HepG2 (cell line): ENCODE measurements around the gene TASL.

Source experiments
- ATF3 ChIP-seq: sonication (generic); formaldehyde crosslinking; IDR thresholded peaks from 2 replicates; pipeline ENCODE4 v1.4.0; 2020; ENCODE audit warnings: missing genetic modification reagents
- EP300 ChIP-seq, 3 experiments: sonication (generic) in 1 of 3; formaldehyde crosslinking in 1 of 3; IDR thresholded peaks; 2 replicates each; pipeline versions ENCODE4 v1.5.1 to v1.6.1; 2011 to 2020; ENCODE audit warnings: low read depth in 2 of 3, low read length in 2 of 3, borderline replicate concordance in 1 of 3, improper control_type of control experiment in 1 of 3, mild to moderate bottlenecking in 1 of 3, missing genetic modification reagents in 1 of 3, moderate library complexity in 1 of 3
- ETS1 ChIP-seq: sonication (generic); formaldehyde crosslinking; IDR thresholded peaks from 2 replicates; pipeline ENCODE4 v1.4.0; 2020; ENCODE audit warnings: missing genetic modification reagents
- GABPB1 ChIP-seq: IDR thresholded peaks from 2 replicates; pipeline ENCODE4 v1.6.1; 2016; ENCODE audit warnings: mild to moderate bottlenecking, missing genetic modification reagents, moderate library complexity, missing compliant biosample characterization
- NFAT5 ChIP-seq: sonication (generic); formaldehyde crosslinking; IDR thresholded peaks from 2 replicates; pipeline ENCODE4 v1.4.0; 2020; ENCODE audit warnings: missing genetic modification reagents
- RORA ChIP-seq: sonication (generic); formaldehyde crosslinking; IDR thresholded peaks from 2 replicates; pipeline ENCODE4 v1.5.0; 2020; ENCODE audit warnings: mild to moderate bottlenecking, missing genetic modification reagents, moderate library complexity
- SMARCC2 ChIP-seq: fragments of 450-650 bp; IDR thresholded peaks from 2 replicates; pipeline ENCODE4 v1.6.1; 2017; ENCODE audit warnings: antibody characterized with exemption, mild to moderate bottlenecking
- TFDP1 ChIP-seq: IDR thresholded peaks from 2 replicates; pipeline ENCODE4 v1.6.1; 2016; ENCODE audit warnings: missing compliant biosample characterization, missing genetic modification reagents, borderline replicate concordance
- ZNF260 ChIP-seq: sonication (generic); formaldehyde crosslinking; IDR thresholded peaks from 2 replicates; pipeline ENCODE4 v1.4.0; 2020; ENCODE audit warnings: missing genetic modification reagents, low read depth, mild to moderate bottlenecking, borderline replicate concordance
- ZNF496 ChIP-seq: sonication (generic); formaldehyde crosslinking; IDR thresholded peaks from 2 replicates; pipeline ENCODE4 v1.8.1; 2023; ENCODE audit warnings: mild to moderate bottlenecking, moderate library complexity, missing genetic modification reagents; ENCODE audit not compliant: insufficient replicate concordance

GRCh38 chrX:30613721-30614120 lies 36.2 kb upstream of the TASL start:
- no peak for TF ChIP-seq NFAT5 (CRISPR knock-in tag)
- no peak for TF ChIP-seq RORA (CRISPR knock-in tag)
- TF ChIP-seq ETS1 (CRISPR knock-in tag) = no peak
- no peak for TF ChIP-seq EP300 (IDR thresholded peaks at IDR 0.05; ENCODE audit: low read depth in 2 of 2, low read length in 2 of 2)
- TF ChIP-seq EP300 (CRISPR knock-in tag; IDR thresholded peaks at IDR 0.05; ENCODE audit: borderline replicate concordance) = no peak
- no peak for TF ChIP-seq ATF3
- TF ChIP-seq TFDP1 (CRISPR knock-in tag) = no peak
- TF ChIP-seq ZNF496 (CRISPR knock-in tag) = no peak
- TF ChIP-seq ZNF260 (CRISPR knock-in tag) = no peak
- TF ChIP-seq SMARCC2 = no peak
- no peak for TF ChIP-seq GABPB1 (CRISPR knock-in tag)
